K562 (cell line): ENCODE measurements around the gene HK1. TPM values are rescaled to one million over a fixed set of nuclear protein-coding genes. Genes with fewer than 3 reads are reported as not detected.

ENCODE experiments used
- ATAC-seq: fragments of 200-7000 bp; cut with Tn5 transposase; 3 replicates; pipeline ENCODE4 v1.9.1; 2020; ENCODE audit warnings: moderate library complexity
- BruUV-seq: library from RNA; stranded (reverse); fragments of 400-500 nt; replicated peaks from 2 replicates; lab custom pipeline; 2021; lab: Mats Ljungman, UMichigan
- CTCF ChIA-PET: fragments of 300-600 bp; formaldehyde crosslinking; extraction: SDS; loops from one replicate; lab custom pipeline; 2021; ENCODE audit warnings: low intra/inter-chr PET ratio; lab: Yijun Ruan, JAX
- POLR2A ChIA-PET: fragments of 300-600, 350-650 bp; sonication (Branson Sonifier 250); formaldehyde crosslinking; extraction: SDS; loops from one replicate; lab custom pipeline; 2021; ENCODE audit warnings: antibody characterized with exemption, inconsistent platforms; lab: Yijun Ruan, JAX
- DNase-seq, 4 experiments: peaks; one replicate each; pipeline versions ENCODE4 v3.0.0 to v3.0.0-alpha.2; 2011 to 2018; ENCODE audit warnings: low spot score in 3 of 4, mixed read lengths in 3 of 4; ENCODE audit errors: extremely low read depth in 1 of 4
- FAIRE-seq: peaks from 2 replicates; lab custom pipeline; 2011; peaks lifted over from hg19 to GRCh38; lab: Jason Lieb, UNC
- H2AFZ ChIP-seq: 2 replicates; pipeline ENCODE4 v1.6.0; 2011; ENCODE audit warnings: low read depth, low read length, control low read depth, inconsistent platforms
- H3K27ac ChIP-seq: fragments of 200-600 bp; 3 replicates; pipeline ENCODE4 v1.8.0; 2011; ENCODE audit warnings: low read depth, mild to moderate bottlenecking, control low read depth, inconsistent platforms, low read length, moderate library complexity, mixed read lengths; ENCODE audit errors: extremely low read depth
- H3K27me3 ChIP-seq, 2 experiments: fragments of 300-600 bp in 1 of 2; 2 replicates in 1 of 2; 3 replicates in 1 of 2; pipeline versions ENCODE4 v1.6.0 to v1.8.0; 2011; ENCODE audit warnings: inconsistent platforms in 2 of 2, low read length in 2 of 2, mild to moderate bottlenecking in 1 of 2, mixed read lengths in 1 of 2, moderate library complexity in 1 of 2; ENCODE audit not compliant: control insufficient read depth in 2 of 2, insufficient read depth in 2 of 2
- H3K36me3 ChIP-seq: fragments of 300-600 bp; 3 replicates; pipeline ENCODE4 v1.8.0; 2011; ENCODE audit warnings: mild to moderate bottlenecking, low read length, inconsistent platforms; ENCODE audit not compliant: control insufficient read depth, insufficient read depth
- H3K4me1 ChIP-seq, 2 experiments: fragments of 200-600 bp in 1 of 2; replicated peaks in 1 of 2; 2 replicates in 1 of 2; 3 replicates in 1 of 2; pipeline versions ENCODE4 v1.5.1 to v1.8.0; 2011; ENCODE audit warnings: inconsistent platforms in 2 of 2, low read length in 2 of 2, mild to moderate bottlenecking in 1 of 2, mixed read lengths in 1 of 2, moderate library complexity in 1 of 2; ENCODE audit not compliant: control insufficient read depth in 2 of 2, insufficient read depth in 2 of 2
- H3K4me2 ChIP-seq: 2 replicates; pipeline ENCODE4 v1.6.1; 2011; ENCODE audit warnings: low read length, control low read depth, inconsistent platforms, mixed read lengths; ENCODE audit not compliant: insufficient read depth
- H3K4me3 ChIP-seq: fragments of 200-600 bp; sonication (generic), shearing (Covaris generic); 2 replicates; pipeline ENCODE4 v1.5.1; 2016; ENCODE audit warnings: control low read depth, inconsistent platforms
- H3K79me2 ChIP-seq: fragments of 200-600 bp; 3 replicates; pipeline ENCODE4 v1.8.0; 2011; ENCODE audit warnings: low read length, inconsistent platforms; ENCODE audit not compliant: control insufficient read depth, insufficient read depth
- H3K9ac ChIP-seq, 2 experiments: 2 replicates each; pipeline versions ENCODE4 v1.6.0 to v1.6.1; 2011; ENCODE audit warnings: low read depth in 2 of 2, low read length in 2 of 2, control low read depth in 1 of 2, inconsistent platforms in 1 of 2, mild to moderate bottlenecking in 1 of 2, mixed read lengths in 1 of 2; ENCODE audit not compliant: insufficient read depth in 1 of 2
- H3K9me1 ChIP-seq: one replicate; pipeline ENCODE4 v1.6.0; 2011; ENCODE audit warnings: inconsistent platforms, mild to moderate bottlenecking, low read length, moderate library complexity; ENCODE audit not compliant: control insufficient read depth, insufficient read depth
- H3K9me3 ChIP-seq: replicated peaks from 2 replicates; pipeline ENCODE4 v1.5.1; 2011; ENCODE audit warnings: low read depth, low read length, inconsistent platforms; ENCODE audit not compliant: control insufficient read depth, insufficient read depth
- H4K20me1 ChIP-seq: replicated peaks from 2 replicates; pipeline ENCODE4 v1.6.1; 2011; ENCODE audit warnings: low read length, inconsistent platforms, mixed read lengths; ENCODE audit not compliant: control insufficient read depth, insufficient read depth
- DIDO1 ChIP-seq: fragments of 450-650 bp; IDR thresholded peaks from 2 replicates; pipeline ENCODE4 v1.6.1; 2016; ENCODE audit warnings: low read depth, missing biosample characterization, missing genetic modification characterization
- HEY1 ChIP-seq: fragments of 250-450 bp; sonication (Bioruptor Pico); IDR thresholded peaks from 2 replicates; pipeline ENCODE4 v1.5.0; 2020; ENCODE audit warnings: mild to moderate bottlenecking, moderate library complexity, borderline replicate concordance
- MEIS2 ChIP-seq: fragments of 450-650 bp; IDR thresholded peaks from 2 replicates; pipeline ENCODE4 v1.6.1; 2014; ENCODE audit warnings: mild to moderate bottlenecking; ENCODE audit not compliant: partially characterized antibody
- PTRF ChIP-seq: fragments of 450-650 bp; IDR thresholded peaks from 2 replicates; pipeline ENCODE4 v1.6.1; 2016; ENCODE audit warnings: mild to moderate bottlenecking, missing genetic modification characterization, missing compliant biosample characterization
- YY1 ChIP-seq, 3 experiments: IDR thresholded peaks; 2 replicates each; pipeline ENCODE4 v1.6.1; 2011; ENCODE audit warnings: low read length in 2 of 3, mild to moderate bottlenecking in 2 of 3, moderate library complexity in 2 of 3, borderline replicate concordance in 1 of 3, control low read depth in 1 of 3, low read depth in 1 of 3; ENCODE audit not compliant: insufficient read depth in 3 of 3, insufficient replicate concordance in 2 of 3, control insufficient read depth in 1 of 3, insufficient read length in 1 of 3; ENCODE audit errors: extremely low read depth in 1 of 3
- WGBS: fragments of 100-300 bp; shearing (Covaris generic); methylation state at CpG from one replicate; pipeline ENCODE4 v1.1.6; 2016; ENCODE audit warnings: low coverage, mixed read lengths; ENCODE audit not compliant: insufficient coverage; ENCODE audit errors: missing lambda C conversion rate; 5-methylcytosine and 5-hydroxymethylcytosine counted together
- in situ Hi-C: fragments of 300-500 bp; cut with MboI; formaldehyde crosslinking; loops from 4 replicates; pipeline ENCODE4 v1.15.0; 2018; ENCODE audit warnings: inconsistent platforms, mixed read lengths
- intact Hi-C: fragments of 100-400 bp; cut with micrococcal nuclease; formaldehyde crosslinking; loops from 2 replicates; pipeline ENCODE4 v1.14.2; 2022
- polyA plus RNA-seq, 8 experiments: library from polyadenylated mRNA; depleted of rRNA in 4 of 8; stranded (reverse) in 5 of 8; unstranded in 3 of 8; fragments of >200 nt; fragmentation: Nextera tagmentation in 2 of 8; fragmentation: Illumina TruSeq in 1 of 8; extraction: Ambion mirVana in 2 of 8; extraction: Trizol in 1 of 8; gene quantifications; 2 replicates each; pipeline versions ENCODE4 v1.2.1 to v1.2.3, GENCODE V29; 2011 to 2014; ENCODE audit warnings: inconsistent platforms in 1 of 8, missing spikeins in 1 of 8
- total RNA-seq, 7 experiments: library from RNA; depleted of rRNA in 6 of 7; stranded (reverse); fragments of >200 nt in 6 of 7; fragmentation: Illumina TruSeq in 2 of 7; extraction: Trizol in 2 of 7; gene quantifications; 2 replicates each; pipeline versions ENCODE4 v1.2.1 to v1.2.3, GENCODE V29; 2011 to 2021; ENCODE audit warnings: low replicate concordance in 1 of 7
- TF ChIP-seq, protein P1 (sequence below), 2 experiments: IDR thresholded peaks in 1 of 2; conservative IDR thresholded peaks in 1 of 2; 2 replicates each; pipeline ENCODE4 v1.6.1; 2016; ENCODE audit warnings: low read depth in 2 of 2, mild to moderate bottlenecking in 1 of 2, missing compliant biosample characterization in 1 of 2, missing genetic modification characterization in 1 of 2, moderate library complexity in 1 of 2

Gene HK1
- total and polyA plus RNA-seq, 9 of the 15 experiments (the other 6 are each of a cell fraction or from before 2014, with no cell fraction given), result 29.2 to 444 (median 193) TPM

DNA sequence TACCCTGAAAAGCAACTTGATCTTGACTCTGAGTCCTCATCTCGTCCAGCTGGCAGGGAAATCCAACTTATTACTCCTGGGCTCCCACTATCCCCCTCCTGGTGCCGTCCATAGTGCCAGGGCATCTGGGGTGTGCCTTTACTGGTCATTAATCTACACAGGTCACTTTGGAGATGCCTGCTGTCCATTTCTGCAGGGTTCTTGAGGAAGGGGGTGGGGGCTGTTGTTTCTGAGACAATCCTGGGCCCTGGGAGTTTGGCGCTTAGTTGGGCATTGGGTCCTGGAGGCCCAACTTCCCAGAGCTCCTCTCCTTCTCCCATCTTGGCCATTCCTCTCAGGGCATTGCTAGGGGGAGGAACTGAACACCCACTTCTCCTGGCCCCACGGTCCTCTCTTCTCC is 144.4 kb downstream of the HK1 start (continued):
- TF ChIP-seq YY1 (IDR thresholded peaks at IDR 0.05; ENCODE audit: borderline replicate concordance in 1 of 3, control insufficient read depth in 1 of 3, extremely low read depth in 1 of 3, insufficient read depth in 3 of 3, insufficient read length in 1 of 3, insufficient replicate concordance in 2 of 3, low read depth in 1 of 3, low read length in 2 of 3) (no peak), HEY1 (CRISPR knock-in tag) (no peak), DIDO1 (no peak)

DNA sequence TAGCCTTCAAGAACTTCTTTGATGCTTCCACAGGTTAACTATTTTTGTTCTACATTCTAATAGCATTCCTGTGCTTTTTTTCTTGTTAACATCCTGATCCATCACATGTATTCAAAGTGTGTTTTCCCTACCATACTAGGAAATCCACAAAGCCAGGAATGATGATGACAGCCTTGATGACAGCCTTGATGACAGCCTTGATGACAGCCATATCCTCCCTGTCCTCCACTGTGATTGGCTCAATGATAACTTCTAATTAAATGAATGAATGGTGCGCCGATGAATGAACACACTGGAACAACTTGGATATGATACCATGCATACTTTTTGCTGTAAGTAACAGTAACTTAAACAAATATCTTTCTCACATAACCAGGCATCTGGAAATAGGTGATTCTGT is 146.7 kb downstream of the HK1 start:
- no peak for FAIRE-seq
- no TSS peak for BruUV-seq
- no peaks in the 10 kb centered on the region for H3K9me3 ChIP-seq

More for the DNA sequence above, 146.7 kb downstream of the HK1 start:
- in situ Hi-C loops (no loop called here), intact Hi-C loops (loop anchor here (5.0 kb wide), 1 partner anchor 212 kb away; no protein-coding TSS in a partner anchor)
- Histone ChIP-seq H3K4me3 (no peak overlapping the region), H3K27me3 (peaks cover 5 to 20% of the 10 kb centered on the region in 2 experiments; a peak in 3 of 5 replicates), H3K4me2 (no peak overlapping the region), H3K4me1 (peaks cover 6 to 15% of the 10 kb centered on the region in 2 experiments; a peak in 3 of 5 replicates), H3K9ac (no peak overlapping the region), H4K20me1 (no peaks in the 10 kb centered on the region), H3K36me3 (no peaks in the 10 kb centered on the region), H3K9me1 (no peaks in the 10 kb centered on the region), H2AFZ (no peak overlapping the region), H3K79me2 (no peaks in the 10 kb centered on the region), H3K27ac (no peak overlapping the region)
- TF ChIP-seq MEIS2 (peak; percentile 58), PTRF (tag) (no peak)
- TF ChIP-seq, protein P1, sequence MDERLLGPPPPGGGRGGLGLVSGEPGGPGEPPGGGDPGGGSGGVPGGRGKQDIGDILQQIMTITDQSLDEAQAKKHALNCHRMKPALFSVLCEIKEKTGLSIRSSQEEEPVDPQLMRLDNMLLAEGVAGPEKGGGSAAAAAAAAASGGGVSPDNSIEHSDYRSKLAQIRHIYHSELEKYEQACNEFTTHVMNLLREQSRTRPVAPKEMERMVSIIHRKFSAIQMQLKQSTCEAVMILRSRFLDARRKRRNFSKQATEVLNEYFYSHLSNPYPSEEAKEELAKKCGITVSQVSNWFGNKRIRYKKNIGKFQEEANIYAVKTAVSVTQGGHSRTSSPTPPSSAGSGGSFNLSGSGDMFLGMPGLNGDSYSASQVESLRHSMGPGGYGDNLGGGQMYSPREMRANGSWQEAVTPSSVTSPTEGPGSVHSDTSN (CRISPR knock-in tag; IDR thresholded peaks at IDR 0.05; ENCODE audit: low read depth), result no peak
- TF ChIP-seq, protein P1 (tag; conservative IDR thresholded peaks at IDR 0.05; ENCODE audit: low read depth), result peak; percentile 58
- WGBS, result 97% methylated on average over 2 of the region's 2 CpGs
- POLR2A ChIA-PET, result interaction anchor here (0.8 kb wide), 1 partner anchor 121 kb away, joined by 3 read pairs; no protein-coding TSS in a partner anchor
- no peak for ATAC-seq
- CTCF ChIA-PET, result interaction anchor here (3.7 kb wide), 1 partner anchor 82 kb away, joined by 52 read pairs; no protein-coding TSS in a partner anchor
- DNase-seq, result no peak
